ENCODE measurements around the gene LGALS7. TPM values are rescaled to one million over a fixed set of nuclear protein-coding genes. Genes with fewer than 3 reads are reported as not detected.
A peak's percentile ranks its signal among the peaks of the same experiment; 100 is the strongest.

The LGALS7 gene
- total RNA-seq, 2 donors from 2014 or later: not detected

DNA sequence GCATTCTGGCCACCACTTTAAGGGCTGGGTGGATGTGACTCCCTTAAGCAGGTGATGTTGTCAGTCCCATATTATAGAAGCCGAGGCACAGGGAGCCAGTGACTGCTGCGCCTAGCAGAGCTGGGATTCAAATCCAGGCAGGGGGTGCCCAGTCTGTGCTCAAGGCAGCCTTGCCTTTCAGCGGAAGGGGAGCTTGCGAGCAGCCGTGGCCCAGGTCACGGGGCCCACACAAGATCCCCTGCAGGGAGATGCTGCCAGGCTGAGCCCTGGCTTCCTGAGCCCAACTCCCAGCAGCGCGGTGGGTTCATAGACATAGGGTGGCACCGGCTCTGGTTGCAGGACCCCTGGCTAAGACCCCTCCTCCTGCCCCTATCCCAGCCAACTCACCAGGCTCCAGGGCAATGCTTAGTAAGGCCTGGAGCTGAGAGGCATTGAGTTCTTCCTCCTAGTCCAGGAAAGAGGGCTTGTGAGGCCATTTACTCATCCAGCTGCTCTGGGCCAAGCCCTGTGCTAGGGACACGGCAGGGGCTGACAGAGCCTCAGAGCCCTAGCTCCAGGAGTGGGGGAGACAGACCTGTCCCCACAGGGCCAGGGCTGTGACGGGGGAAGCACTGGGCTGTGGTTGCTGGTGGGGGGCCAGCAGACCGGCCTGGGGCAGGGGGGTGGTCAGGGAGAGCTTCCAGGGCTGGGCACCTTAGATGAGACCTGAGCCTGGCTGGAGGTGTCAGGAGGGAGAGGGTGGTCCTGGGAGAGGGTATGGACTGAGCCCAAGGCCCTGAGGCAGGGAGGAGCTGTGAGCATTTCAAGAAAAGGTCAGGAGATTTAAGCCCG, 38.7 kb downstream of the LGALS7 start:
- Histone ChIP-seq H3K36me3 (no peaks in the 10 kb centered on the region), H3K4me1 (no peaks in the 10 kb centered on the region), H3K27ac (peak overlapping the region; percentile 82), H3K4me3 (peak overlapping the region; percentile 20), H3K9me3 (no peaks in the 10 kb centered on the region), H3K27me3 (no peaks in the 10 kb centered on the region), H3K9ac (ENCODE audit: low read depth in 2 of 2, low read length in 2 of 2) (peak overlapping the region; percentile 83 to 90)
- intact Hi-C loops (cut with DNase I): no loop called here
- TF ChIP-seq, protein P1, sequence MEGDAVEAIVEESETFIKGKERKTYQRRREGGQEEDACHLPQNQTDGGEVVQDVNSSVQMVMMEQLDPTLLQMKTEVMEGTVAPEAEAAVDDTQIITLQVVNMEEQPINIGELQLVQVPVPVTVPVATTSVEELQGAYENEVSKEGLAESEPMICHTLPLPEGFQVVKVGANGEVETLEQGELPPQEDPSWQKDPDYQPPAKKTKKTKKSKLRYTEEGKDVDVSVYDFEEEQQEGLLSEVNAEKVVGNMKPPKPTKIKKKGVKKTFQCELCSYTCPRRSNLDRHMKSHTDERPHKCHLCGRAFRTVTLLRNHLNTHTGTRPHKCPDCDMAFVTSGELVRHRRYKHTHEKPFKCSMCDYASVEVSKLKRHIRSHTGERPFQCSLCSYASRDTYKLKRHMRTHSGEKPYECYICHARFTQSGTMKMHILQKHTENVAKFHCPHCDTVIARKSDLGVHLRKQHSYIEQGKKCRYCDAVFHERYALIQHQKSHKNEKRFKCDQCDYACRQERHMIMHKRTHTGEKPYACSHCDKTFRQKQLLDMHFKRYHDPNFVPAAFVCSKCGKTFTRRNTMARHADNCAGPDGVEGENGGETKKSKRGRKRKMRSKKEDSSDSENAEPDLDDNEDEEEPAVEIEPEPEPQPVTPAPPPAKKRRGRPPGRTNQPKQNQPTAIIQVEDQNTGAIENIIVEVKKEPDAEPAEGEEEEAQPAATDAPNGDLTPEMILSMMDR (IDR thresholded peaks at IDR 0.05): no peak
- DNase-seq: peak; percentile 59

GRCh38 chr19:38734176-38734425, 39.2 kb downstream of the LGALS7 start:
- no peak overlapping the region for H3K4me3 ChIP-seq
- intact Hi-C loops (cut with DNase I): no loop called here
- peak overlapping the region; percentile 82 for H3K27ac ChIP-seq
- no peaks in the 10 kb centered on the region for H3K27me3 ChIP-seq
- H3K9ac ChIP-seq (ENCODE audit: low read depth in 2 of 2, low read length in 2 of 2): peak overlapping the region; percentile 83 to 90
- no peaks in the 10 kb centered on the region for H3K4me1 ChIP-seq
- DNase-seq: no peak
- TF ChIP-seq, protein P1 (IDR thresholded peaks at IDR 0.05): no peak
- H3K36me3 ChIP-seq: peaks cover 1% of the 10 kb centered on the region
- H3K9me3 ChIP-seq: no peaks in the 10 kb centered on the region

GRCh38 chr19:38733493-38734175, 39.7 kb downstream of the LGALS7 start:
- DNase-seq: peak; percentile 31
- intact Hi-C loops (cut with DNase I): loop anchor here (2.0 kb wide), 1 partner anchor 97 kb away; no protein-coding TSS in a partner anchor
- Histone ChIP-seq H3K4me3 (no peak overlapping the region), H3K4me1 (no peaks in the 10 kb centered on the region), H3K36me3 (peaks cover 3% of the 10 kb centered on the region), H3K27me3 (no peaks in the 10 kb centered on the region), H3K27ac (peak overlapping the region; percentile 82), H3K9me3 (no peaks in the 10 kb centered on the region), H3K9ac (ENCODE audit: low read depth in 2 of 2, low read length in 2 of 2) (peak overlapping the region; percentile 83 to 90)
- TF ChIP-seq, protein P1 (IDR thresholded peaks at IDR 0.05): no peak

DNA sequence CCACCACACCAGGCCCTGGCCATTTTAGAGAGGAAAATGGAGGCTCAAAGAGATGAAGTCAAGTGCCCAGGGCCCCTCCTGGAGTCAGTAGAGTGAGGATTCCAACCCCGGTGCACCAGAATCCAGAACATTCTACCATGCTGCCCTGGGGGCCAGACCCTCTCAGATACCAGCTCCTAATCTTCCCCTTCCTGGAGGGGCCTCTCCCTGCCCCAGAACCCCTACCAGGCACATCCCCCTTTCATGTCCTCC, 40.1 kb downstream of the LGALS7 start:
- DNase-seq: peak; percentile 31
- TF ChIP-seq, protein P1 (IDR thresholded peaks at IDR 0.05): no peak
- Histone ChIP-seq H3K27ac (peak overlapping the region; percentile 82), H3K9me3 (no peaks in the 10 kb centered on the region), H3K9ac (ENCODE audit: low read depth in 2 of 2, low read length in 2 of 2) (peak overlapping the region in 1 of 2 donors; percentile 90), H3K27me3 (no peaks in the 10 kb centered on the region), H3K4me1 (no peaks in the 10 kb centered on the region), H3K4me3 (no peak overlapping the region), H3K36me3 (peaks cover 3% of the 10 kb centered on the region)
- intact Hi-C loops (cut with DNase I): loop anchor here (2.0 kb wide), 1 partner anchor 96 kb away; no protein-coding TSS in a partner anchor

DNA sequence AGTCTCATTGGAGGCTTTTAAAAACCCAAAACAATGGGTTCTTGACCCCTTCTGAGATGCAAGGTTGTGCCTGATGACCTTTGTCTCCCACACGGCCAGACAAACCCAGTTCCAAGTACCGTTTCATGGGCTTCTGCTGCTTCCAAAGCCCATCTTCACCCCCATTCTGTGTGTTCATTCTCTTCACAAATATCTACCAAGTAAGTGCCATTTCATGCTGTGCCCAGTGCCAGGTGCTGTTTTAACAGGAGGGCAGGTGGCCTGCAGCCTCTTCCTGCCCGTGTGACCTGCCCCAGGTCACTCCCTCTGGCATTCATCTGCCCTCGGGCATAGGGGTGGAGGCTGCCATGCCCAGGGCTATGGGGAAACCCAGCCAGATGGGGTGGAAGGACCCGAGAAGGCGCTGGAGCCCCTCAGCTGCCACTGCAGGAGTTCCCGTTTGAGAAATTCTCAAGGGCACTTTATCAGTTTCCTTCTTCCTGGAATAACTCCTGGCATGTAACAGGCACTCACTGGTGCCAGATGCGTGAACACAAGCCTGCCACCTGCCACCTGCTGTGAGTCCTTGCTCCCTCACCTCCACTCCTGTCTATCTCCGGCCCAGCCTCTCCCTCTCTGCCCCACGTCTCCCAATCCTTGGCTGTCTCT, 41.5 kb downstream of the LGALS7 start:
- Histone ChIP-seq H3K9me3 (no peaks in the 10 kb centered on the region), H3K27me3 (no peaks in the 10 kb centered on the region), H3K4me1 (no peaks in the 10 kb centered on the region), H3K9ac (ENCODE audit: low read depth in 2 of 2, low read length in 2 of 2) (peak overlapping the region in 1 of 2 donors; percentile 75), H3K4me3 (no peak overlapping the region), H3K27ac (peak overlapping the region; percentile 82), H3K36me3 (peaks cover 9% of the 10 kb centered on the region)
- intact Hi-C loops (cut with DNase I): loop anchor here (2.0 kb wide), 1 partner anchor 95 kb away; no protein-coding TSS in a partner anchor
- peak; percentile 76 for DNase-seq
- TF ChIP-seq, protein P1 (IDR thresholded peaks at IDR 0.05): no peak

Measured in colonic mucosa (tissue), 4 donors.